GM10847 (cell line): ENCODE results near the gene UTP4.

ENCODE experiments used
- POLR2A ChIP-seq: IDR thresholded peaks from 2 replicates; pipeline ENCODE4 v1.6.1; 2011; ENCODE audit not compliant: insufficient read length; ENCODE audit errors: extremely low read depth

The UTP4 gene

DNA sequence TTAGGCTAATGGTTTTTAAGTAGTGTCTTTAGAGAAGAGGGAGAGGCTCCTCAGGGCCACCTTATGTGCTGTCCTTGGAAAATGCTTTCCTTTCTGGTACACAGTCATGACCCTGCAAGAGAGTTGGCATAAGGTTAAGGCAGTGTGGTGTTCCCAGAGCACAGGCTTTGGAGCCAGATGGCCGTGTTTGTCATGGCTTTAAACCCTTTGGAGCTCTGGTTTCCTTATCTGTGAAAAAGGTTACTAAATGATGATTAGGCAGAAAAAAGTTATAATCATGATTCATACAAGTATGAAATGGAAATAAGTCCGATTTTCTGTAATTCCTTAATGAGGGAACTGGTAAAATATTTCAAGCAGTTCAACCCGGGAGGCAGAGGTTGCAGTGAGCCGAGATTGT, 13.2 kb downstream of the UTP4 start:
- no peak for TF ChIP-seq POLR2A

DNA sequence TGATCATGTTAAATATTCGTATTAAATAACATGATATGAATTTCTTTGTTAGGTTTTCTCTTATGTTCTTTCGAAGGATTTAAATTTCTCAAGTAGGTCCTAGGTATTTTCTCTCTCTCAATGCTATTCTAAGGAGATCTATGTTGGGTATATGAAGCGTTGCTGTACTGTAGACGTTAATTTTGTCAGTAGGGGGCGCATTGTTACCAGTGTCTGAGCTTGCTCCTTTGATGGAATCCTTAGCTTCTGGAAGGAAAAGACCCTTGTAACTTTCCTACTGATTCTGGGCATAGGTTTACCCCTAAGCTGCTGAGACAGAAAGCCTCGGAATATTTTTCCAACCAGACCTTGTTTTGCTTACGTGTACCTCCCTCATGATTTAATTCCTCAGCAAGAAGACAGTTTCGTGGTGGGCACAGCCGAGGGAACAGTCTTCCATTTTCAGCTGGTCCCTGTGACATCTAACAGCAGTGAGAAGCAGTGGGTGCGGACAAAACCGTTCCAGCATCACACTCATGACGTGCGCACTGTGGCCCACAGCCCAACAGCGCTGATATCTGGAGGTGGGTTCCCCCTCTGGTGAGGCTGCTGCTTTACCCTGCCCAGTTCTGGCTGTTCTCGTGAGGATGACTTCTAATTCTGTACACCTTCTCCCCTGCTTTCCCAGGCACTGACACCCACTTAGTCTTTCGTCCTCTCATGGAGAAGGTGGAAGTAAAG, 17.9 kb downstream of the UTP4 start:
- no peak for TF ChIP-seq POLR2A

DNA sequence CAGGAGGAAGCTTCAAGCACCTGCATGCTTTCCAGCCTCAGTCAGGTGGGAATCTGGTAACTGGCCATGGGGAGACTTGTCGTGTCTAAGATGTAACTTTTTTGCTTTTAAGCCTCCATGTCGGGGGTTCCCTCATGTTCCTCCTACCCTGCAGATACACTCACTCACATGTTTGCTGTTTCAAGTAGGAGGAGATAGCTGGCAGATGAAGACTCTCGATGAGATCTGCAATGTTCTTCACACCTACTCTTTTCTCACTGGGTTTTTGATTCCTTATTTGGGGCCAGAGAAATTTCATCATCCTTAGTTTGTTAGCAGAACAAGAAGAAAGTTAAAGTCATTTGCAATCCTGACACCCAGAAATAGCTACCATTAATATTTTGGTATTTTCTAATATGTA, 24.7 kb downstream of the UTP4 start:
- no peak for TF ChIP-seq POLR2A

GRCh38 chr16:69160192-69160591, 27.7 kb downstream of the UTP4 start:
- no peak for TF ChIP-seq POLR2A

- TF ChIP-seq POLR2A = no peak
Observed at GRCh38 chr16:69165584-69165983, 33.1 kb downstream of the UTP4 start.

- TF ChIP-seq POLR2A = no peak
Observed at GRCh38 chr16:69166221-69166833, 33.9 kb downstream of the UTP4 start.

DNA sequence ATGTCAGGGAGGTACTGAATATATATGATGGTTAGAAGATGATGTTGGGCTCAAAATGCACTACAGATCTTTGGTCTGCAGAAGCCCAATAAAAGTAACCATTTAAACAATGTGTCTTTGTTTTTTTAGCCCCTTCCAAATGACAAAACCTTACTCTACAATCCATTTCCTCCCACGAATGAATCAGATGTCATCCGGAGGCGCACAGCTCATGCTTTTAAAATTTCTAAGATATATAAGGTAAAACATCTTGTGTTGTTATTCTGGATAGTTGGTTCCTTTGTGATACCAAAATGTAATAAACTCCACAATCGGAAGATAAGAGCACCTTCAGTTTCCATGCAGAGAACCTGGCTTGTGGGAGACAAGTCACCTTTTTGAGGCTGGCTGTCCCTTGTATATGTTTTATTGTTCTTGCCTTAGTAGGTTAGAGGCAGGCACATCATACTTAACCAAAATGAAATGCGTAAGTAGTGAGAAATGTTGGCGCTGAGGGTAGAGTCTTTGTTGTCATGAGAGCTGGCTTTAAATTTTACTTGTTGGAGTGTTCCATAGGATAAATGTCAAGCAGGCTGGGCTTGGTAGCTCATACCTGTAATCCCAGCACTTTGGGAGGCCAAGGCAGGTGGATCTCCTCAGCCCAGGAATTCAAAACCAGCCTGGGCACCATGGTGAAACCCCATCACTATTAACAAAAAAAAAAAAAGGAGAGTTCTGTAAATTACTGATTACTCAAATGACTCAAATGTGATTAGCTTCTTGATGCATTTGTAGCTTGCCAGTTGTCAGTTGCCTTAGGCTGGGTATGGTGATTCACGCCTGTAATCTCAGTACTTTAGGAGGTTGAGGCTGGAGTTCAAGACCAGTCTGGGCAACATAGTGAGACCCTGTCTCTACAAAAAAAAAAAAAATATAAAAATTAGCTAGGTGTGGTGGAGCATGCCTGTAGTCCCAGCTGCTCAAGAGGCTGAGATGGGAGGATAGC, 34.8 kb downstream of the UTP4 start:
- no peak for TF ChIP-seq POLR2A

GRCh38 chr16:69169051-69169450, 36.6 kb downstream of the UTP4 start:
- TF ChIP-seq POLR2A = no peak

GRCh38 chr16:69169607-69170352, 37.3 kb downstream of the UTP4 start:
- TF ChIP-seq POLR2A = no peak

- TF ChIP-seq POLR2A = no peak
Observed at GRCh38 chr16:69171325-69172084, 39.1 kb downstream of the UTP4 start.

GRCh38 chr16:69176033-69176800, 43.8 kb downstream of the UTP4 start:
- TF ChIP-seq POLR2A = no peak

DNA sequence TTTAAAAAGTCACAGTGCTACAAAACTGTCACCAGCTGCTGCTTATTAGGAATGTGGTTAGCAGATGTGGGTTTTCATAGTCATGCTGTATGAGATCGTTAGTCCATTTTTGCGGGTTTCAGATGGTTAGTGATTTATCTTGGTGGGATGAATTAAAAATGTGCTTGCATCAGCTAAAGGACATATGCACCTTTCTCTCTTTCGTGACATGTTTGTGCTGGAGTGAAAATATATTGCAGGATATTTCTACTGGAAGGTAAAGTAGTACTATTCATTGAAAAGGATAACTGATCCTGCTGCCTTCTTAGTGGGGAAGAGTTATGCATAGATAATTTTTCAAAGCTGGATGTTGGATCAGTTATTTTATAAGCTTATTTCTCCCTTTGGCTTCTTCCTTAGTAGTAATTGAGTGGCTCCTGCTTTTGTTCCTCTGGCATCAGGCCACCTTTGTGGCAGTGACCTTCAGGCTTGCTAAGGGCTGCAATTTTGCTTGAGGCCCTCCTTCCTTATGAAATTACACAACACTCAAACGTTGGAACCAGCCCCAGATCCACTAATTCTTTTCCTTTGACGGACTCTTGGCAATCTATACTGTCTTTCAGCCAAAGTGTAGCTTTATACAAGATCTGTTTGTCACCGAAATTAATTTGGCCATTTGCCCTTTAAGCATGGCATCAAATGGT, 47.0 kb downstream of the UTP4 start:
- TF ChIP-seq POLR2A = no peak

DNA sequence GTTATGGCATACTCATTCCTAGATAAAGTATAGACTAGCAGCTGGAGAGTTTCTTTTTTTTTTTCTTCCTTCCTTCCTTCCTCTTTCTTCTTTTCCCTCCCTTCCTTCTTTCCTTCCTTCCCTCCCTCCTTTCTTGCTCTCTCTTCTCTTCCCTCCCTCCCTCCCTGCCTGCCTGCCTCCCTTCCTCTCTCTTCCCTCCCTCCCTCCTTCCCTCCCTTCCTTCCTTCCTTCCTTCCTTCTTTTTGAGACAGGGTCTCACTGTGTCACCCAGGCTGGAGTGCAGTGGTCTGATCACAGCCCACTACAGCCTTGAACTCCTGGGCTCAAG, 47.5 kb downstream of the UTP4 start:
- TF ChIP-seq POLR2A = no peak
